Keratinocyte (primary cell): ENCODE measurements around the gene DISP2. TPM values are rescaled to one million over a fixed set of nuclear protein-coding genes. Genes with fewer than 3 reads are reported as not detected.

Experiments
- DNase-seq: peaks from one replicate; pipeline ENCODE4 v3.0.0-alpha.2; 2011; ENCODE audit warnings: low read depth, missing footprints, low spot score
- FAIRE-seq: peaks from 2 replicates; lab custom pipeline; 2011; peaks lifted over from hg19 to GRCh38; lab: Jason Lieb, UNC
- H2AFZ ChIP-seq: 2 replicates; pipeline ENCODE4 v1.6.0; 2012; ENCODE audit warnings: low read length, control low read depth, inconsistent platforms; ENCODE audit not compliant: control insufficient read depth
- H3K27ac ChIP-seq: 2 replicates; pipeline ENCODE4 v1.5.1; 2011; ENCODE audit warnings: low read length; ENCODE audit not compliant: control insufficient read depth, insufficient read depth
- H3K27me3 ChIP-seq: 3 replicates; pipeline ENCODE4 v1.6.0; 2011; ENCODE audit warnings: low read length; ENCODE audit not compliant: control insufficient read depth, insufficient read depth; ENCODE audit errors: extremely low read depth
- H3K36me3 ChIP-seq, 2 experiments: 2 replicates in 1 of 2; 3 replicates in 1 of 2; pipeline ENCODE4 v1.5.1; 2011; ENCODE audit warnings: low read length in 2 of 2, mild to moderate bottlenecking in 1 of 2; ENCODE audit not compliant: control insufficient read depth in 2 of 2, insufficient read depth in 2 of 2; ENCODE audit errors: extremely low read depth in 1 of 2
- H3K4me1 ChIP-seq: 3 replicates; pipeline ENCODE4 v1.5.1; 2011; ENCODE audit warnings: low read length; ENCODE audit not compliant: control insufficient read depth, insufficient read depth; ENCODE audit errors: extremely low read depth
- H3K4me2 ChIP-seq: 3 replicates; pipeline ENCODE4 v1.6.0; 2011; ENCODE audit warnings: low read depth, low read length; ENCODE audit not compliant: control insufficient read depth, insufficient read depth; ENCODE audit errors: extremely low read depth
- H3K4me3 ChIP-seq, 3 experiments: fragments of 200-600 bp in 1 of 3; sonication (generic) in 1 of 3; 2 replicates in 2 of 3; 3 replicates in 1 of 3; pipeline ENCODE4 v1.5.1; 2011 to 2016; ENCODE audit warnings: low read length in 3 of 3, mild to moderate bottlenecking in 3 of 3, control low read depth in 2 of 3, inconsistent platforms in 1 of 3, low read depth in 1 of 3, mixed read lengths in 1 of 3, mixed run types in 1 of 3, moderate library complexity in 1 of 3; ENCODE audit not compliant: control insufficient read depth in 2 of 3, insufficient read depth in 2 of 3; ENCODE audit errors: extremely low read depth in 1 of 3
- H3K79me2 ChIP-seq: 2 replicates; pipeline ENCODE4 v1.6.0; 2012; ENCODE audit warnings: low read length; ENCODE audit not compliant: control insufficient read depth, insufficient read depth
- H3K9ac ChIP-seq: 3 replicates; pipeline ENCODE4 v1.6.0; 2011; ENCODE audit warnings: low read length; ENCODE audit not compliant: control insufficient read depth, insufficient read depth; ENCODE audit errors: extremely low read depth
- H3K9me1 ChIP-seq: 3 replicates; pipeline ENCODE4 v1.6.0; 2011; ENCODE audit warnings: low read length; ENCODE audit not compliant: control insufficient read depth, insufficient read depth; ENCODE audit errors: extremely low read depth
- H3K9me3 ChIP-seq: 2 replicates; pipeline ENCODE4 v1.5.1; 2012; ENCODE audit warnings: low read depth, low read length; ENCODE audit not compliant: control insufficient read depth
- H4K20me1 ChIP-seq: 3 replicates; pipeline ENCODE4 v1.6.0; 2011; ENCODE audit warnings: low read length; ENCODE audit not compliant: control insufficient read depth, insufficient read depth; ENCODE audit errors: extremely low read depth
- EZH2 ChIP-seq: IDR thresholded peaks from one replicate; pipeline ENCODE4 v1.6.1; 2012; ENCODE audit warnings: inconsistent platforms, mild to moderate bottlenecking, low read length, moderate library complexity
- dilution Hi-C: fragments of 300-500 bp; cut with MboI; formaldehyde crosslinking; loops from one replicate; pipeline ENCODE4 v1.7.0; 2020; ENCODE audit warnings: low sequenced_read_pairs; ENCODE audit not compliant: extremely low pct_ligation_motif_present
- polyA plus RNA-seq, 5 experiments: library from polyadenylated mRNA; depleted of rRNA in 3 of 5; stranded (reverse) in 3 of 5; stranded (forward) in 1 of 5; unstranded in 1 of 5; fragments of >200 nt; gene quantifications; 1 replicate in 1 of 5; 2 replicates in 3 of 5; 3 replicates in 1 of 5; pipeline versions ENCODE4 v1.2.1 to v1.2.3, GENCODE V29; 2011 to 2012; ENCODE audit warnings: missing spikeins in 2 of 5, low read depth in 1 of 5, low replicate concordance in 1 of 5
- TF ChIP-seq, protein P1 (sequence below), 3 experiments: IDR thresholded peaks in 1 of 3; conservative IDR thresholded peaks in 1 of 3; optimal IDR thresholded peaks in 1 of 3; 2 replicates in 2 of 3; 3 replicates in 1 of 3; pipeline versions ENCODE3 to v1.5.1; 2011; ENCODE audit warnings: low read length in 3 of 3, mild to moderate bottlenecking in 3 of 3, moderate library complexity in 2 of 3, control low read depth in 1 of 3, inconsistent platforms in 1 of 3; ENCODE audit not compliant: insufficient read depth in 2 of 3; ENCODE audit errors: extremely low read depth in 1 of 3

DISP2 gene
- polyA plus RNA-seq, 1 donor (not counting 4 experiments of a cell fraction or from before 2014, with no cell fraction given) = 0.12 TPM

DNA sequence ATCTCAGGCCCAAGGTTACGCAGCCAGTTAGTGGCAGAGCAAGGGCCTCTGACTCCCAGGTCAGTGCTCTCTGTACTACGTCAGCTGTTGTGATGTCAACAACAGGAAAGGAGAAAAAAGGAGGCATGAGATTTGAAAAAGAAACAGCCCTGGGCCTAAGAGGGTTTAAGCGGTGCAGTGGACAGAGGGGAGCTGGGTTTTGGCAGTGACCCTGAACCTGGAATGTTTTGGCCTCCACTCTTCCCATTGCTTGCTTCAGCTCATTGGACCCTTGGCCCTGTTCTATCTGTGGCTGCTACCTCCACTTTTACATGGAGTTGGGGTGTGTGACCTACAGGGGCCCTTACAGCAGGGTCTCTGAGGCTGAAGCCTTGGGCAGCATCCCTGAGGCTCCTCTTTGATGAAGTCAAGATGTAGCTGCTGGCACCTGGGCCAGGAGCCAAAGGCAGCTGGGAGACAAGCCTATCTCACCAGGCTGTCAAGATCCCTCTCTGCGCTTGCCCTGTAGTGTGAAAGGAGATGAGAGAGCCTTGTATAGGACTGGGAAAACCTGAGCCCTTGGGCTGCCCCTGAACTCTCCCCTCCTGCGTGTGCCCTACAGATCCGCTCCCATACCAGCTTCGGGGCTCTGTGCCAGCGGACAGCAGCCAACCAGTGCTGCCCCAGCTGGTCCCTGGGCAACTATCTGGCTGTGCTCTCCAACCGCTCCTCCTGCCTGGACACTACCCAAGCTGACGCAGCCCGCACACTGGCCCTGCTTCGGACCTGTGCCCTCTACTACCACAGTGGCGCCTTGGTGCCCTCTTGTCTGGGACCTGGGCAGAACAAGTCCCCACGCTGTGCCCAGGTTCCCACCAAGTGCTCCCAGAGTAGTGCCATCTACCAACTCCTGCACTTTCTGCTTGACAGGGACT lies 8.7 kb downstream of the DISP2 start:
- Histone ChIP-seq H3K4me1 (peaks cover 12% of the 10 kb centered on the region), H3K27me3 (peaks cover 4% of the 10 kb centered on the region), H2AFZ (no peak overlapping the region), H3K27ac (no peak overlapping the region), H3K4me3 (no peak overlapping the region), H3K9me1 (no peaks in the 10 kb centered on the region), H3K9ac (no peak overlapping the region), H4K20me1 (no peaks in the 10 kb centered on the region), H3K79me2 (no peaks in the 10 kb centered on the region), H3K9me3 (no peaks in the 10 kb centered on the region), H3K4me2 (no peak overlapping the region), H3K36me3 (no peaks in the 10 kb centered on the region)
- FAIRE-seq = no peak
- TF ChIP-seq EZH2 = no peak
- TF ChIP-seq, protein P1, sequence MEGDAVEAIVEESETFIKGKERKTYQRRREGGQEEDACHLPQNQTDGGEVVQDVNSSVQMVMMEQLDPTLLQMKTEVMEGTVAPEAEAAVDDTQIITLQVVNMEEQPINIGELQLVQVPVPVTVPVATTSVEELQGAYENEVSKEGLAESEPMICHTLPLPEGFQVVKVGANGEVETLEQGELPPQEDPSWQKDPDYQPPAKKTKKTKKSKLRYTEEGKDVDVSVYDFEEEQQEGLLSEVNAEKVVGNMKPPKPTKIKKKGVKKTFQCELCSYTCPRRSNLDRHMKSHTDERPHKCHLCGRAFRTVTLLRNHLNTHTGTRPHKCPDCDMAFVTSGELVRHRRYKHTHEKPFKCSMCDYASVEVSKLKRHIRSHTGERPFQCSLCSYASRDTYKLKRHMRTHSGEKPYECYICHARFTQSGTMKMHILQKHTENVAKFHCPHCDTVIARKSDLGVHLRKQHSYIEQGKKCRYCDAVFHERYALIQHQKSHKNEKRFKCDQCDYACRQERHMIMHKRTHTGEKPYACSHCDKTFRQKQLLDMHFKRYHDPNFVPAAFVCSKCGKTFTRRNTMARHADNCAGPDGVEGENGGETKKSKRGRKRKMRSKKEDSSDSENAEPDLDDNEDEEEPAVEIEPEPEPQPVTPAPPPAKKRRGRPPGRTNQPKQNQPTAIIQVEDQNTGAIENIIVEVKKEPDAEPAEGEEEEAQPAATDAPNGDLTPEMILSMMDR (optimal IDR thresholded peaks at IDR 0.05 in 1 of 3, IDR thresholded peaks at IDR 0.05 in 1 of 3, conservative IDR thresholded peaks at IDR 0.05 in 1 of 3; ENCODE audit: extremely low read depth in 1 of 3, insufficient read depth in 2 of 3, low read length in 3 of 3) = no peak
- dilution Hi-C loops = no loop called here
- no peak for DNase-seq

DNA sequence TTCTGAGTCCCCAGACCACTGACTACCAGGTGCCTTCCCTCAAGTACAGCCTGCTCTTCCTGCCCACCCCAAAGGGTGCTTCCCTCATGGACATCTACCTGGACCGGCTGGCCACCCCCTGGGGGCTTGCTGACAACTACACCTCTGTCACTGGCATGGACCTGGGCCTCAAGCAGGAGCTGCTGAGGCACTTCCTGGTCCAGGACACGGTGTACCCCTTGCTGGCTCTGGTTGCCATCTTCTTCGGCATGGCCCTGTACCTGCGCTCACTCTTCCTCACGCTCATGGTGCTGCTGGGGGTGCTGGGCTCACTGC lies 9.3 kb downstream of the DISP2 start:
- DNase-seq (no peak), FAIRE-seq (no peak)
- TF ChIP-seq, protein P1 (optimal IDR thresholded peaks at IDR 0.05 in 1 of 3, IDR thresholded peaks at IDR 0.05 in 1 of 3, conservative IDR thresholded peaks at IDR 0.05 in 1 of 3; ENCODE audit: extremely low read depth in 1 of 3, insufficient read depth in 2 of 3, low read length in 3 of 3) = no peak
- TF ChIP-seq EZH2 = no peak
- H3K4me3 ChIP-seq = no peak overlapping the region
- peak overlapping the region; percentile 69 for H3K4me2 ChIP-seq
- H4K20me1 ChIP-seq = no peaks in the 10 kb centered on the region
- no peaks in the 10 kb centered on the region for H3K79me2 ChIP-seq
- no peak overlapping the region for H3K9ac ChIP-seq
- no peaks in the 10 kb centered on the region for H3K9me1 ChIP-seq
- peak overlapping the region; percentile 68 for H2AFZ ChIP-seq
- no peaks in the 10 kb centered on the region for H3K9me3 ChIP-seq
- no peak overlapping the region for H3K27ac ChIP-seq
- peaks cover 12% of the 10 kb centered on the region for H3K4me1 ChIP-seq
- H3K27me3 ChIP-seq = peaks cover 4% of the 10 kb centered on the region
- no peaks in the 10 kb centered on the region for H3K36me3 ChIP-seq
- dilution Hi-C loops = no loop called here
